Measurements from ENCODE around the gene LRRK1. TPM values are rescaled to one million over a fixed set of nuclear protein-coding genes. Genes with fewer than 3 reads are reported as not detected.

Gene LRRK1
- total RNA-seq, 4 donors from 2014 or later, result 5.7 to 12.0 (median 10.0) TPM

GRCh38 chr15:100877551-100877950 lies 41.6 kb upstream of the LRRK1 start:
- H3K4me3 ChIP-seq, result no peak overlapping the region
- H3K36me3 ChIP-seq, result no peaks in the 10 kb centered on the region
- 44 to 56% methylated on average over 3 to 7 of the region's 10 CpGs for WGBS, 2 donors
- H3K4me1 ChIP-seq, result peaks cover 3 to 33% (median 12%) of the 10 kb centered on the region in 3 donors
- no peaks in the 10 kb centered on the region for H3K9me3 ChIP-seq
- H3K27ac ChIP-seq, result no peak overlapping the region
- DNase-seq, result no peak
- TF ChIP-seq POLR2A (IDR thresholded peaks at IDR 0.05) (no peak), CTCF (IDR thresholded peaks at IDR 0.05) (no peak)
- intact Hi-C loops (cut with DNase I), result no loop called here
- H3K27me3 ChIP-seq, result peaks cover 0 to 53% (median 0%) of the 10 kb centered on the region in 4 donors

GRCh38 chr15:100878130-100878529 lies 41.0 kb upstream of the LRRK1 start:
- DNase-seq, result no peak
- Histone ChIP-seq H3K4me1 (peaks cover 3 to 33% (median 12%) of the 10 kb centered on the region in 3 donors), H3K27me3 (peaks cover 0 to 56% (median 0%) of the 10 kb centered on the region in 4 donors), H3K27ac (no peak overlapping the region), H3K4me3 (no peak overlapping the region), H3K9me3 (no peaks in the 10 kb centered on the region), H3K36me3 (no peaks in the 10 kb centered on the region)
- WGBS, 2 donors, result 96% methylated on average over 4 of the region's 11 CpGs; no CpG with 5 or more reads in 1 of the 2 donors
- intact Hi-C loops (cut with DNase I), result no loop called here
- TF ChIP-seq CTCF (IDR thresholded peaks at IDR 0.05) (no peak), POLR2A (IDR thresholded peaks at IDR 0.05) (no peak)

GRCh38 chr15:100878648-100879047 lies 40.5 kb upstream of the LRRK1 start:
- Histone ChIP-seq H3K27me3 (peaks cover 0 to 61% (median 0%) of the 10 kb centered on the region in 4 donors), H3K4me1 (peaks cover 3 to 33% (median 12%) of the 10 kb centered on the region in 3 donors), H3K36me3 (no peaks in the 10 kb centered on the region), H3K4me3 (peak overlapping the region; percentile 50 to 83 (median 61)), H3K27ac (peak overlapping the region in 2 of 4 donors; percentile 69 to 75), H3K9me3 (no peaks in the 10 kb centered on the region)
- intact Hi-C loops (cut with DNase I), result no loop called here
- 29 to 42% methylated on average over 9 to 12 of the region's 12 CpGs for WGBS, 2 donors
- DNase-seq, result no peak
- no peak for TF ChIP-seq POLR2A (IDR thresholded peaks at IDR 0.05)
- no peak for TF ChIP-seq CTCF (IDR thresholded peaks at IDR 0.05)

- H3K4me3 ChIP-seq, result peak overlapping the region; percentile 50 to 83 (median 61)
- no peaks in the 10 kb centered on the region for H3K9me3 ChIP-seq
- peaks cover 0 to 63% (median 0%) of the 10 kb centered on the region in 4 donors for H3K27me3 ChIP-seq
- TF ChIP-seq CTCF (IDR thresholded peaks at IDR 0.05), result no peak
- no peak for TF ChIP-seq POLR2A (IDR thresholded peaks at IDR 0.05)
- no peak for DNase-seq
- H3K4me1 ChIP-seq, result peaks cover 3 to 33% (median 12%) of the 10 kb centered on the region in 3 donors
- intact Hi-C loops (cut with DNase I), result no loop called here
- WGBS, 2 donors, result 13 to 21% methylated on average over 2 to 10 of the region's 62 CpGs
- H3K27ac ChIP-seq, result peak overlapping the region in 3 of 4 donors; percentile 45 to 75 (median 69)
- no peaks in the 10 kb centered on the region for H3K36me3 ChIP-seq
Measured at GRCh38 chr15:100879061-100879463, 40.1 kb upstream of the LRRK1 start.

- peak within 1 kb of the TSS; percentile 50 to 83 (median 61) for H3K4me3 ChIP-seq
Measured at GRCh38 chr15:100879464-100880138, 39.6 kb upstream of the LRRK1 start, which contains the start of gene ALDH1A3. Gene ALDH1A3 (plus strand): TSS chr15:100879831. CDS start chr15:100879908, 77 bp downstream.

More at GRCh38 chr15:100879464-100880138, 39.6 kb upstream of the LRRK1 start, which contains the start of gene ALDH1A3:
- Histone ChIP-seq H3K27me3 (peaks cover 0 to 63% (median 0%) of the 10 kb centered on the region in 4 donors), H3K4me1 (peaks cover 3 to 33% (median 12%) of the 10 kb centered on the region in 3 donors), H3K27ac (peak within 1 kb of the TSS; percentile 45 to 75 (median 58)), H3K36me3 (no peaks in the 10 kb centered on the region), H3K9me3 (no peaks in the 10 kb centered on the region)
- no CpG with 5 or more reads among the region's 93 CpGs for WGBS, 2 donors
- no peak for DNase-seq
- intact Hi-C loops (cut with DNase I), result no loop called here
- TF ChIP-seq POLR2A (IDR thresholded peaks at IDR 0.05), result peak in 2 of 4 donors; percentile 15 to 54
- no peak for TF ChIP-seq CTCF (IDR thresholded peaks at IDR 0.05)

Measured in esophagus squamous epithelium (tissue), 5 donors.